H1 (cell line): Measurements from ENCODE around the gene INAVA. TPM values are rescaled to one million over a fixed set of nuclear protein-coding genes. Genes with fewer than 3 reads are reported as not detected.

Source experiments
- CTCF ChIA-PET: fragments of 300-600 bp; sonication (Branson Sonifier 250); formaldehyde crosslinking; loops from one replicate; lab custom pipeline; 2021; ENCODE audit not compliant: partially characterized antibody; lab: Charles Lee
- POLR2A ChIA-PET: fragments of 300-600 bp; sonication (Branson Sonifier 250); formaldehyde crosslinking; loops from one replicate; lab custom pipeline; 2021; ENCODE audit warnings: inconsistent platforms; ENCODE audit not compliant: partially characterized antibody; lab: Charles Lee
- DNase-seq, 2 experiments: peaks; one replicate each; pipeline versions ENCODE4 v3.0.0 to v3.0.0-alpha.2; 2010 to 2022; ENCODE audit warnings: low spot score in 2 of 2, low read depth in 1 of 2, mixed read lengths in 1 of 2
- FAIRE-seq: peaks from 2 replicates; lab custom pipeline; 2011; peaks lifted over from hg19 to GRCh38; lab: Jason Lieb, UNC
- H2AFZ ChIP-seq: 2 replicates; pipeline ENCODE4 v1.8.1; 2012; ENCODE audit warnings: low read length, inconsistent platforms
- H2AK5ac ChIP-seq: 2 replicates; pipeline ENCODE4 v1.6.1; 2013; ENCODE audit warnings: low read depth, low read length
- H2BK120ac ChIP-seq: replicated peaks from 2 replicates; pipeline ENCODE3; 2013; ENCODE audit warnings: low read depth, low read length, inconsistent platforms
- H2BK12ac ChIP-seq: 2 replicates; pipeline ENCODE4 v1.6.1; 2013; ENCODE audit warnings: low read depth, low read length
- H2BK15ac ChIP-seq: 2 replicates; pipeline ENCODE4 v1.6.1; 2013; ENCODE audit warnings: low read length
- H2BK20ac ChIP-seq: 2 replicates; pipeline ENCODE4 v1.6.1; 2013; ENCODE audit warnings: low read length
- H2BK5ac ChIP-seq: 2 replicates; pipeline ENCODE4 v1.6.1; 2013; ENCODE audit warnings: low read depth, low read length
- H3K14ac ChIP-seq: 2 replicates; pipeline ENCODE4 v1.6.1; 2013; ENCODE audit warnings: inconsistent platforms; ENCODE audit not compliant: insufficient read length
- H3K18ac ChIP-seq: 2 replicates; pipeline ENCODE4 v1.6.1; 2013; ENCODE audit warnings: low read length; ENCODE audit errors: extremely low read depth
- H3K23ac ChIP-seq: 2 replicates; pipeline ENCODE4 v1.6.1; 2013; ENCODE audit warnings: inconsistent platforms; ENCODE audit not compliant: insufficient read length
- H3K23me2 ChIP-seq: 2 replicates; pipeline ENCODE4 v1.6.1; 2013; ENCODE audit warnings: low read depth, low read length
- H3K27ac ChIP-seq: 2 replicates; pipeline ENCODE4 v1.6.1; 2011; ENCODE audit warnings: low read depth, low read length, inconsistent platforms
- H3K27me3 ChIP-seq, 4 experiments: replicated peaks in 1 of 4; 1 replicate in 1 of 4; 2 replicates in 3 of 4; pipeline versions ENCODE4 v1.6.1 to v1.8.1; 2011 to 2013; ENCODE audit warnings: low read length in 3 of 4, mild to moderate bottlenecking in 3 of 4, inconsistent platforms in 2 of 4, mixed read lengths in 2 of 4, moderate library complexity in 1 of 4; ENCODE audit not compliant: control insufficient read depth in 3 of 4, insufficient read depth in 3 of 4; ENCODE audit errors: extremely low read depth in 1 of 4
- H3K36me3 ChIP-seq, 4 experiments: 2 replicates each; pipeline versions ENCODE4 v1.6.1 to v1.8.1; 2011 to 2013; ENCODE audit warnings: mild to moderate bottlenecking in 4 of 4, low read length in 3 of 4, moderate library complexity in 2 of 4, control low read depth in 1 of 4, inconsistent platforms in 1 of 4; ENCODE audit not compliant: insufficient read depth in 4 of 4, control insufficient read depth in 2 of 4
- H3K4ac ChIP-seq: replicated peaks from 2 replicates; pipeline ENCODE3; 2013; ENCODE audit warnings: low read length, low read depth, mixed read lengths, inconsistent platforms; ENCODE audit not compliant: insufficient read length
- H3K4me1 ChIP-seq, 4 experiments: replicated peaks in 1 of 4; 1 replicate in 1 of 4; 2 replicates in 3 of 4; pipeline versions ENCODE4 v1.6.1 to v1.8.1; 2011 to 2013; ENCODE audit warnings: low read length in 3 of 4, inconsistent platforms in 2 of 4, mixed read lengths in 1 of 4; ENCODE audit not compliant: insufficient read depth in 4 of 4, control insufficient read depth in 3 of 4
- H3K4me2 ChIP-seq, 2 experiments: 2 replicates each; pipeline versions ENCODE4 v1.6.1 to v1.8.1; 2011 to 2013; ENCODE audit warnings: low read depth in 2 of 2, low read length in 2 of 2, control low read depth in 1 of 2, inconsistent platforms in 1 of 2, mild to moderate bottlenecking in 1 of 2; ENCODE audit not compliant: insufficient read depth in 1 of 2
- H3K4me3 ChIP-seq, 4 experiments: fragments of 200-600, 300-600 bp in 1 of 4; sonication (generic), shearing (Covaris generic), sonication (Bioruptor Twin) in 1 of 4; 2 replicates each; pipeline versions ENCODE4 v1.5.1 to v1.8.1; 2011 to 2016; ENCODE audit warnings: low read length in 4 of 4, low read depth in 3 of 4, control low read depth in 2 of 4, inconsistent platforms in 2 of 4, mild to moderate bottlenecking in 2 of 4, mixed read lengths in 1 of 4, moderate library complexity in 1 of 4; ENCODE audit not compliant: insufficient read depth in 2 of 4; ENCODE audit errors: extremely low read depth in 1 of 4
- H3K56ac ChIP-seq: replicated peaks from 2 replicates; pipeline ENCODE3; 2013; ENCODE audit warnings: low read depth, mild to moderate bottlenecking, mixed read lengths, low read length, inconsistent platforms; ENCODE audit not compliant: insufficient read length
- H3K79me1 ChIP-seq: 2 replicates; pipeline ENCODE4 v1.6.1; 2013; ENCODE audit warnings: low read depth, low read length, control low read depth
- H3K79me2 ChIP-seq, 2 experiments: 2 replicates each; pipeline versions ENCODE4 v1.6.1 to v1.8.1; 2012 to 2013; ENCODE audit warnings: low read length in 2 of 2, mild to moderate bottlenecking in 2 of 2, inconsistent platforms in 1 of 2; ENCODE audit not compliant: insufficient read depth in 2 of 2, control insufficient read depth in 1 of 2
- H3K9ac ChIP-seq, 4 experiments: replicated peaks in 1 of 4; 1 replicate in 1 of 4; 2 replicates in 3 of 4; pipeline versions ENCODE4 v1.6.1 to v1.8.1; 2011 to 2013; ENCODE audit warnings: low read depth in 3 of 4, low read length in 3 of 4, control low read depth in 2 of 4, mild to moderate bottlenecking in 2 of 4, moderate library complexity in 2 of 4, inconsistent platforms in 1 of 4; ENCODE audit errors: extremely low read depth in 1 of 4
- H3K9me3 ChIP-seq, 2 experiments: 2 replicates each; pipeline versions ENCODE4 v1.6.1 to v1.8.1; 2012 to 2013; ENCODE audit warnings: mild to moderate bottlenecking in 2 of 2, moderate library complexity in 2 of 2, control low read depth in 1 of 2, inconsistent platforms in 1 of 2, low read depth in 1 of 2, low read length in 1 of 2, mixed read lengths in 1 of 2; ENCODE audit not compliant: insufficient read depth in 2 of 2
- H4K20me1 ChIP-seq, 2 experiments: replicated peaks in 1 of 2; 2 replicates each; pipeline versions ENCODE3 to v1.8.1; 2011 to 2013; ENCODE audit warnings: inconsistent platforms in 2 of 2, low read length in 2 of 2, mild to moderate bottlenecking in 1 of 2; ENCODE audit not compliant: insufficient read depth in 2 of 2, control insufficient read depth in 1 of 2
- H4K5ac ChIP-seq: 2 replicates; pipeline ENCODE4 v1.6.1; 2013; ENCODE audit warnings: low read length, low read depth, mixed read lengths, inconsistent platforms; ENCODE audit not compliant: insufficient read length
- H4K8ac ChIP-seq: 2 replicates; pipeline ENCODE4 v1.8.0; 2013; ENCODE audit warnings: mild to moderate bottlenecking, moderate library complexity, low read length, inconsistent platforms; ENCODE audit not compliant: insufficient read depth; ENCODE audit errors: extremely low read depth
- H4K91ac ChIP-seq: replicated peaks from 2 replicates; pipeline ENCODE3; 2013; ENCODE audit warnings: low read length, mixed read lengths, inconsistent platforms; ENCODE audit not compliant: insufficient read length
- CBX5 ChIP-seq: fragments of 300-800, 300-1000 bp; sonication (generic); IDR thresholded peaks from 2 replicates; pipeline ENCODE4 v1.7.1; 2016; ENCODE audit warnings: antibody characterized with exemption, low read length, low read depth
- GABPA ChIP-seq: IDR thresholded peaks from 2 replicates; pipeline ENCODE4 v1.6.1; 2011; ENCODE audit warnings: mild to moderate bottlenecking, low read length, moderate library complexity, borderline replicate concordance; ENCODE audit not compliant: insufficient read depth
- HDAC6 ChIP-seq: IDR thresholded peaks from one replicate; pipeline ENCODE4 v1.7.1; 2012; ENCODE audit warnings: low read depth, mild to moderate bottlenecking, inconsistent platforms, low read length, moderate library complexity
- NANOG ChIP-seq: IDR thresholded peaks from 2 replicates; pipeline ENCODE4 v1.6.1; 2011; ENCODE audit warnings: low read length, low read depth, mild to moderate bottlenecking, inconsistent platforms; ENCODE audit not compliant: insufficient read depth, poor library complexity, severe bottlenecking
- POLR2AphosphoS5 ChIP-seq: IDR thresholded peaks from 2 replicates; pipeline ENCODE4 v1.6.1; 2011; ENCODE audit warnings: low read depth, low read length
- RFX5 ChIP-seq: IDR thresholded peaks from 2 replicates; pipeline ENCODE4 v1.6.1; 2011; ENCODE audit warnings: low read depth, low read length, improper control_type of control experiment, borderline replicate concordance
- RXRA ChIP-seq: IDR thresholded peaks from 2 replicates; pipeline ENCODE4 v1.6.1; 2011; ENCODE audit warnings: low read depth, mild to moderate bottlenecking, low read length, moderate library complexity; ENCODE audit not compliant: insufficient read depth
- SRF ChIP-seq: IDR thresholded peaks from 2 replicates; pipeline ENCODE4 v1.6.1; 2011; ENCODE audit warnings: mild to moderate bottlenecking, low read depth, low read length, moderate library complexity
- TAF1 ChIP-seq: IDR thresholded peaks from 2 replicates; pipeline ENCODE4 v1.6.1; 2011; ENCODE audit warnings: mild to moderate bottlenecking, low read depth, low read length
- WGBS, 2 experiments: shearing (Covaris generic) in 1 of 2; methylation state at CpG; one replicate each; pipeline versions ENCODE4 v1.1.6 to v1.1.7; 2013 to 2015; ENCODE audit warnings: low lambda C conversion rate in 2 of 2, mixed read lengths in 2 of 2, inconsistent platforms in 1 of 2, low coverage in 1 of 2, missing lambda C conversion rate in 1 of 2; ENCODE audit not compliant: insufficient replicate concordance in 2 of 2, insufficient coverage in 1 of 2, insufficient read length in 1 of 2; ENCODE audit errors: extremely low coverage in 1 of 2, missing lambda C conversion rate in 1 of 2; 5-methylcytosine and 5-hydroxymethylcytosine counted together
- polyA plus RNA-seq, 7 experiments: library from polyadenylated mRNA; depleted of rRNA in 3 of 7; stranded (reverse) in 5 of 7; unstranded in 2 of 7; fragments of >200 nt in 5 of 7; fragments of 200-250 nt in 2 of 7; gene quantifications; 1 replicate in 5 of 7; 2 replicates in 1 of 7; 4 replicates in 1 of 7; pipeline versions ENCODE4 v1.2.1 to v1.2.3, GENCODE V29; 2011 to 2013; ENCODE audit warnings: missing spikeins in 2 of 7, mixed read lengths in 2 of 7
- total RNA-seq: library from RNA; stranded (reverse); fragmentation: NEBNext Ultra II Directional; extraction: Animal tissue kit (Norgen Biotek cat#: 25700); gene quantifications from 2 replicates; pipeline ENCODE4 v1.2.1, GENCODE V29; 2021
- TF ChIP-seq, protein P1 (sequence below): IDR thresholded peaks from 2 replicates; pipeline ENCODE4 v1.6.1; 2011; ENCODE audit warnings: low read depth, mild to moderate bottlenecking, low read length; ENCODE audit not compliant: insufficient read depth
- TF ChIP-seq, protein P2 (sequence below): IDR thresholded peaks from 2 replicates; pipeline ENCODE4 v1.6.1; 2012; ENCODE audit warnings: low read length, inconsistent platforms

INAVA gene
- total and polyA plus RNA-seq, 2 of the 8 experiments (the other 6 are each of a cell fraction or from before 2014, with no cell fraction given) = 46.8 to 49.3 TPM

DNA sequence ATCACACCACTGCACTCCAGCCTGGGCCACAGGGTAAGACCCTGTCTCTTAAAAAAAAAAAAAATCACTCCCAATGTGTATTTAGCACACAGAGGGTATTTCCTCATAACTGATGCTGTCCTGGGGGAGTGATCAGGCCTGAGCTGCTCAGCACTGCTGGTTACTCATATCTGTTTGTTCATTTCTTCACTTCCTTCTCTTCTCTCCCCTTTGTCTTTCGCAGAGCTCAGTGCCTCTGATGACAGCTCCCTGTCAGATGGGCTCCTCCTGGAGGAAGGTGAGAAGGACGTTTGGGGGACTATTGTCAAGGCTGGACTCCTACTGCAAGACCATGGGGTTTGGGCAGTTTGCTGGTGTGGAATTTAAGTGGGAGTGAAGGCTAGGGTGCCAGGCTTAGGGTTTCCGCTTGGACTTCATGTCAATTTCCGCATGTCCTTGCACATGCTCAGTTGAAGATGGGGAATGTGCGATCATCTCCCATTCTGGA, 13.0 kb downstream of the INAVA start:
- Histone ChIP-seq H3K56ac (no peak overlapping the region), H3K14ac (no peak overlapping the region), H3K4me2 (no peak overlapping the region), H2AFZ (no peak overlapping the region), H3K4me1 (no peaks in the 10 kb centered on the region), H4K91ac (no peak overlapping the region), H2BK20ac (no peak overlapping the region), H3K23ac (no peak overlapping the region), H4K5ac (no peak overlapping the region), H3K79me1 (no peaks in the 10 kb centered on the region), H3K23me2 (no peaks in the 10 kb centered on the region), H3K18ac (no peak overlapping the region), H2AK5ac (no peak overlapping the region), H3K9me3 (no peaks in the 10 kb centered on the region), H4K8ac (no peak overlapping the region; the same call in 1 of the 2 replicates), H4K20me1 (peaks cover 0 to 4% of the 10 kb centered on the region in 2 experiments), H2BK12ac (no peak overlapping the region), H3K79me2 (no peaks in the 10 kb centered on the region), H3K36me3 (peaks cover 26 to 65% (median 44%) of the 10 kb centered on the region in 4 experiments; a peak in 7 of 8 replicates), H3K4ac (no peak overlapping the region), H2BK15ac (no peak overlapping the region), H2BK120ac (no peak overlapping the region), H3K4me3 (no peak overlapping the region), H3K27ac (no peak overlapping the region), H2BK5ac (no peak overlapping the region), H3K27me3 (no peaks in the 10 kb centered on the region), H3K9ac (no peak overlapping the region)
- FAIRE-seq (no peak), DNase-seq (no peak)
- CTCF ChIA-PET = interaction anchor here (0.7 to 2.2 kb wide), 7 partner anchors 9 to 347 kb away, joined by 3 to 8 read pairs (median 4); no protein-coding TSS in a partner anchor
- POLR2A ChIA-PET = interaction anchor here (0.7 to 15.2 kb wide), 5 partner anchors 8 to 143 kb away, joined by 3 to 208 read pairs (median 5); partner anchors contain the start of gene INAVA
- WGBS, 2 experiments = 86% methylated on average over 5 of the region's 5 CpGs; no CpG with 5 or more reads in 1 of the 2 experiments
- TF ChIP-seq RFX5 (no peak), SRF (no peak), TAF1 (no peak), HDAC6 (no peak), POLR2AphosphoS5 (no peak), GABPA (no peak), CBX5 (no peak), NANOG (no peak), RXRA (no peak)
- TF ChIP-seq, protein P1, sequence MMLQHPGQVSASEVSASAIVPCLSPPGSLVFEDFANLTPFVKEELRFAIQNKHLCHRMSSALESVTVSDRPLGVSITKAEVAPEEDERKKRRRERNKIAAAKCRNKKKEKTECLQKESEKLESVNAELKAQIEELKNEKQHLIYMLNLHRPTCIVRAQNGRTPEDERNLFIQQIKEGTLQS = no peak
- TF ChIP-seq, protein P2, sequence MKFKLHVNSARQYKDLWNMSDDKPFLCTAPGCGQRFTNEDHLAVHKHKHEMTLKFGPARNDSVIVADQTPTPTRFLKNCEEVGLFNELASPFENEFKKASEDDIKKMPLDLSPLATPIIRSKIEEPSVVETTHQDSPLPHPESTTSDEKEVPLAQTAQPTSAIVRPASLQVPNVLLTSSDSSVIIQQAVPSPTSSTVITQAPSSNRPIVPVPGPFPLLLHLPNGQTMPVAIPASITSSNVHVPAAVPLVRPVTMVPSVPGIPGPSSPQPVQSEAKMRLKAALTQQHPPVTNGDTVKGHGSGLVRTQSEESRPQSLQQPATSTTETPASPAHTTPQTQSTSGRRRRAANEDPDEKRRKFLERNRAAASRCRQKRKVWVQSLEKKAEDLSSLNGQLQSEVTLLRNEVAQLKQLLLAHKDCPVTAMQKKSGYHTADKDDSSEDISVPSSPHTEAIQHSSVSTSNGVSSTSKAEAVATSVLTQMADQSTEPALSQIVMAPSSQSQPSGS = no peak
